K562 (cell line): Measurements from ENCODE around the gene UBQLN2. TPM values are rescaled to one million over a fixed set of nuclear protein-coding genes. Genes with fewer than 3 reads are reported as not detected.

Source experiments
- DIDO1 ChIP-seq: fragments of 450-650 bp; IDR thresholded peaks from 2 replicates; pipeline ENCODE4 v1.6.1; 2016; ENCODE audit warnings: low read depth, missing biosample characterization, missing genetic modification characterization
- IFI16 ChIP-seq: fragments of 250-450 bp; sonication (Bioruptor Pico); IDR thresholded peaks from 2 replicates; pipeline ENCODE4 v2.1.2; 2022; ENCODE audit warnings: mild to moderate bottlenecking, inconsistent platforms
- NCOA4 ChIP-seq: fragments of 450-650 bp; IDR thresholded peaks from 2 replicates; pipeline ENCODE4 v1.6.1; 2018; ENCODE audit warnings: mild to moderate bottlenecking; ENCODE audit not compliant: partially characterized antibody
- NUFIP1 ChIP-seq: fragments of 450-650 bp; IDR thresholded peaks from 2 replicates; pipeline ENCODE4 v1.6.1; 2018; ENCODE audit not compliant: partially characterized antibody
- SAFB2 ChIP-seq: fragments of 200-400 bp; formaldehyde crosslinking; IDR thresholded peaks from 2 replicates; pipeline ENCODE4 v1.6.1; 2018; ENCODE audit warnings: borderline replicate concordance, low read length, low read depth, moderate library complexity; ENCODE audit not compliant: severe bottlenecking
- SAP30 ChIP-seq: fragments of 200-600 bp; sonication (generic); IDR thresholded peaks from 2 replicates; pipeline ENCODE4 v1.6.1; 2012; ENCODE audit warnings: borderline replicate concordance, low read depth, mild to moderate bottlenecking, moderate library complexity, low read length, control low read depth, inconsistent platforms; ENCODE audit not compliant: insufficient read depth, poor library complexity, severe bottlenecking
- TAL1 ChIP-seq: fragments of 450-650 bp; IDR thresholded peaks from 2 replicates; pipeline ENCODE4 v1.6.1; 2016; ENCODE audit warnings: mild to moderate bottlenecking
- VEZF1 ChIP-seq: fragments of 200-800 bp; sonication (Bioruptor generic); IDR thresholded peaks from 2 replicates; pipeline ENCODE4 v1.6.1; 2017; ENCODE audit warnings: missing genetic modification characterization, missing compliant biosample characterization
- ZNF75A ChIP-seq: fragments of 450-650 bp; formaldehyde crosslinking; IDR thresholded peaks from 2 replicates; pipeline ENCODE4 v1.4.0; 2020; ENCODE audit warnings: mild to moderate bottlenecking
- polyA plus RNA-seq, 8 experiments: library from polyadenylated mRNA; depleted of rRNA in 4 of 8; stranded (reverse) in 5 of 8; unstranded in 3 of 8; fragments of >200 nt; fragmentation: Nextera tagmentation in 2 of 8; fragmentation: Illumina TruSeq in 1 of 8; extraction: Ambion mirVana in 2 of 8; extraction: Trizol in 1 of 8; gene quantifications; 2 replicates each; pipeline versions ENCODE4 v1.2.1 to v1.2.3, GENCODE V29; 2011 to 2014; ENCODE audit warnings: inconsistent platforms in 1 of 8, missing spikeins in 1 of 8
- total RNA-seq, 7 experiments: library from RNA; depleted of rRNA in 6 of 7; stranded (reverse); fragments of >200 nt in 6 of 7; fragmentation: Illumina TruSeq in 2 of 7; extraction: Trizol in 2 of 7; gene quantifications; 2 replicates each; pipeline versions ENCODE4 v1.2.1 to v1.2.3, GENCODE V29; 2011 to 2021; ENCODE audit warnings: low replicate concordance in 1 of 7
- TF ChIP-seq, protein P1 (sequence below), 2 experiments: fragments of 450-650 bp; formaldehyde crosslinking in 1 of 2; IDR thresholded peaks; 2 replicates each; pipeline versions ENCODE4 v1.4.0 to v1.6.1; 2014 to 2020; ENCODE audit warnings: mild to moderate bottlenecking in 2 of 2, borderline replicate concordance in 1 of 2, low read depth in 1 of 2

Gene UBQLN2
- total and polyA plus RNA-seq, 9 of the 15 experiments (the other 6 are each of a cell fraction or from before 2014, with no cell fraction given): 1.5 to 17.9 (median 5.7) TPM

DNA sequence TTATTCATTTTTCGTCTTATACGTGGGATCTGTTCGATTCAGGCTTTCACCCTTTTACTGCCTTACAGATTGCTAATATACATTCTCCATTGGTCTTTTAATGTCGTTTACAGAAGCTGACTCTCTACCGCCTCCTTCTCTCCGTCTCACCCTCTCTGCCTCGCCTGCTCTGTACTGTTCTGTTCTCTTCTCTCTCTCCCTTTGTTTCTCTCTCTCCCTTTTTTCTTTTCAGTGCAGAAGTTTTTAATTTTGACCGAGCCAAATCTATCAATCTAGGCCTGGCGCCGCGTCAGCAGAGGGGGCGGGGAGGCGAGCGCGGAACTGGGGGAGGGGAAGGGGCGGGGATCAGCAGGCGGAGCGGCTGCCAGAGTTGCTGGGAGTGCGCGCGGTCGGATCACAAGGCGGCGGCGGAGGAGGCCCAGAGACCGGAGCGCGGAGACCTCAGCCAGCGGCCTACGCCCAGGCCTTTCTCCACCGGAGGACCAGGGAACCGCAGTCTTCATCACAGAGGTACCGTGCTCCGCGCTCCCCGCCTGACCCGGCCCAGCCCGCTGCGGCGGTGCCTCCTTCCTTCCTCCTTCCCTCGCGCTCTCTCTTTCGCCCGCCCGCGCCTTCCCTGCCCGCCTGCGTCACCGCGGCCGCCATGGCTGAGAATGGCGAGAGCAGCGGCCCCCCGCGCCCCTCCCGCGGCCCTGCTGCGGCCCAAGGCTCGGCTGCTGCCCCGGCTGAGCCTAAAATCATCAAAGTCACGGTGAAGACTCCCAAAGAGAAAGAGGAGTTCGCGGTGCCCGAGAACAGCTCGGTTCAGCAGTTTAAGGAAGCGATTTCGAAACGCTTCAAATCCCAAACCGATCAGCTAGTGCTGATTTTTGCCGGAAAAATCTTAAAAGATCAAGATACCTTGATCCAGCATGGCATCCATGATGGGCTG, at the start of gene UBQLN2 (continued):
- TF ChIP-seq NUFIP1: no peak
- no peak for TF ChIP-seq IFI16 (CRISPR knock-in tag)
- TF ChIP-seq, protein P1, sequence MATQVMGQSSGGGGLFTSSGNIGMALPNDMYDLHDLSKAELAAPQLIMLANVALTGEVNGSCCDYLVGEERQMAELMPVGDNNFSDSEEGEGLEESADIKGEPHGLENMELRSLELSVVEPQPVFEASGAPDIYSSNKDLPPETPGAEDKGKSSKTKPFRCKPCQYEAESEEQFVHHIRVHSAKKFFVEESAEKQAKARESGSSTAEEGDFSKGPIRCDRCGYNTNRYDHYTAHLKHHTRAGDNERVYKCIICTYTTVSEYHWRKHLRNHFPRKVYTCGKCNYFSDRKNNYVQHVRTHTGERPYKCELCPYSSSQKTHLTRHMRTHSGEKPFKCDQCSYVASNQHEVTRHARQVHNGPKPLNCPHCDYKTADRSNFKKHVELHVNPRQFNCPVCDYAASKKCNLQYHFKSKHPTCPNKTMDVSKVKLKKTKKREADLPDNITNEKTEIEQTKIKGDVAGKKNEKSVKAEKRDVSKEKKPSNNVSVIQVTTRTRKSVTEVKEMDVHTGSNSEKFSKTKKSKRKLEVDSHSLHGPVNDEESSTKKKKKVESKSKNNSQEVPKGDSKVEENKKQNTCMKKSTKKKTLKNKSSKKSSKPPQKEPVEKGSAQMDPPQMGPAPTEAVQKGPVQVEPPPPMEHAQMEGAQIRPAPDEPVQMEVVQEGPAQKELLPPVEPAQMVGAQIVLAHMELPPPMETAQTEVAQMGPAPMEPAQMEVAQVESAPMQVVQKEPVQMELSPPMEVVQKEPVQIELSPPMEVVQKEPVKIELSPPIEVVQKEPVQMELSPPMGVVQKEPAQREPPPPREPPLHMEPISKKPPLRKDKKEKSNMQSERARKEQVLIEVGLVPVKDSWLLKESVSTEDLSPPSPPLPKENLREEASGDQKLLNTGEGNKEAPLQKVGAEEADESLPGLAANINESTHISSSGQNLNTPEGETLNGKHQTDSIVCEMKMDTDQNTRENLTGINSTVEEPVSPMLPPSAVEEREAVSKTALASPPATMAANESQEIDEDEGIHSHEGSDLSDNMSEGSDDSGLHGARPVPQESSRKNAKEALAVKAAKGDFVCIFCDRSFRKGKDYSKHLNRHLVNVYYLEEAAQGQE (IDR thresholded peaks at IDR 0.05; ENCODE audit: borderline replicate concordance): no peak
- TF ChIP-seq, protein P1 (CRISPR knock-in tag; IDR thresholded peaks at IDR 0.05; ENCODE audit: low read depth): no peak
- TF ChIP-seq NCOA4: no peak
- no peak for TF ChIP-seq SAFB2
- TF ChIP-seq TAL1: no peak
- no peak for TF ChIP-seq ZNF75A (CRISPR knock-in tag)
- TF ChIP-seq DIDO1 (tag): no peak
- peak; percentile 78 for TF ChIP-seq VEZF1
- no peak for TF ChIP-seq SAP30
